ENCODE results near the gene CFAP54. TPM values are rescaled to one million over a fixed set of nuclear protein-coding genes. Genes with fewer than 3 reads are reported as not detected.

CFAP54 gene
- total RNA-seq, 1 donor from 2014 or later: 1.7 TPM

- H3K4me1 ChIP-seq: peaks cover 12% of the 10 kb centered on the region
- no peak for TF ChIP-seq CTCF (IDR thresholded peaks at IDR 0.05)
- no peak for TF ChIP-seq POLR2AphosphoS5 (IDR thresholded peaks at IDR 0.05; ENCODE audit: insufficient read depth in 1 of 2, low read depth in 1 of 2)
- no peak for TF ChIP-seq POLR2A (IDR thresholded peaks at IDR 0.05)
- intact Hi-C loops (cut with DNase I): no loop called here
- H3K9me3 ChIP-seq: no peaks in the 10 kb centered on the region
- no peak overlapping the region for H3K4me3 ChIP-seq
- H3K27me3 ChIP-seq: no peaks in the 10 kb centered on the region
- H3K36me3 ChIP-seq: no peaks in the 10 kb centered on the region
- H3K27ac ChIP-seq: no peak overlapping the region
- DNase-seq (ENCODE audit: extremely low spot score in 2 of 2): no peak
Observed at GRCh38 chr12:96912261-96912660, 422.9 kb downstream of the CFAP54 start.

GRCh38 chr12:96912943-96913342 lies 423.6 kb downstream of the CFAP54 start:
- no peaks in the 10 kb centered on the region for H3K36me3 ChIP-seq
- no peaks in the 10 kb centered on the region for H3K9me3 ChIP-seq
- no peak for TF ChIP-seq POLR2A (IDR thresholded peaks at IDR 0.05)
- no peak for TF ChIP-seq CTCF (IDR thresholded peaks at IDR 0.05)
- H3K27ac ChIP-seq: no peak overlapping the region
- intact Hi-C loops (cut with DNase I): no loop called here
- no peak overlapping the region for H3K4me3 ChIP-seq
- H3K4me1 ChIP-seq: peaks cover 8% of the 10 kb centered on the region
- no peaks in the 10 kb centered on the region for H3K27me3 ChIP-seq
- DNase-seq (ENCODE audit: extremely low spot score in 2 of 2): no peak

GRCh38 chr12:96919510-96920210 lies 430.3 kb downstream of the CFAP54 start:
- no peaks in the 10 kb centered on the region for H3K4me1 ChIP-seq
- H3K36me3 ChIP-seq: peaks cover 0 to 10% of the 10 kb centered on the region in 2 donors
- H3K9me3 ChIP-seq: no peaks in the 10 kb centered on the region
- TF ChIP-seq POLR2A (IDR thresholded peaks at IDR 0.05): no peak
- no peak for TF ChIP-seq CTCF (IDR thresholded peaks at IDR 0.05)
- no peak for TF ChIP-seq POLR2AphosphoS5 (IDR thresholded peaks at IDR 0.05; ENCODE audit: insufficient read depth in 1 of 2, low read depth in 1 of 2)
- H3K27me3 ChIP-seq: no peaks in the 10 kb centered on the region
- intact Hi-C loops (cut with DNase I): no loop called here
- DNase-seq (ENCODE audit: extremely low spot score in 2 of 2): no peak
- H3K4me3 ChIP-seq: no peak overlapping the region
- H3K27ac ChIP-seq: no peak overlapping the region

Other genes starting within 250 kb of the CFAP54 start
- 72.4 TPM for gene CDK17, start 89.1 kb upstream of the CFAP54 start, total RNA-seq